ENCODE results near the gene ITPR3. TPM values are rescaled to one million over a fixed set of nuclear protein-coding genes. Genes with fewer than 3 reads are reported as not detected.

ITPR3 gene
- total and polyA plus RNA-seq, 2 of the 13 experiments (the other 11 are each of a cell fraction or from before 2014, with no cell fraction given), result 3.8 to 21.4 TPM

DNA sequence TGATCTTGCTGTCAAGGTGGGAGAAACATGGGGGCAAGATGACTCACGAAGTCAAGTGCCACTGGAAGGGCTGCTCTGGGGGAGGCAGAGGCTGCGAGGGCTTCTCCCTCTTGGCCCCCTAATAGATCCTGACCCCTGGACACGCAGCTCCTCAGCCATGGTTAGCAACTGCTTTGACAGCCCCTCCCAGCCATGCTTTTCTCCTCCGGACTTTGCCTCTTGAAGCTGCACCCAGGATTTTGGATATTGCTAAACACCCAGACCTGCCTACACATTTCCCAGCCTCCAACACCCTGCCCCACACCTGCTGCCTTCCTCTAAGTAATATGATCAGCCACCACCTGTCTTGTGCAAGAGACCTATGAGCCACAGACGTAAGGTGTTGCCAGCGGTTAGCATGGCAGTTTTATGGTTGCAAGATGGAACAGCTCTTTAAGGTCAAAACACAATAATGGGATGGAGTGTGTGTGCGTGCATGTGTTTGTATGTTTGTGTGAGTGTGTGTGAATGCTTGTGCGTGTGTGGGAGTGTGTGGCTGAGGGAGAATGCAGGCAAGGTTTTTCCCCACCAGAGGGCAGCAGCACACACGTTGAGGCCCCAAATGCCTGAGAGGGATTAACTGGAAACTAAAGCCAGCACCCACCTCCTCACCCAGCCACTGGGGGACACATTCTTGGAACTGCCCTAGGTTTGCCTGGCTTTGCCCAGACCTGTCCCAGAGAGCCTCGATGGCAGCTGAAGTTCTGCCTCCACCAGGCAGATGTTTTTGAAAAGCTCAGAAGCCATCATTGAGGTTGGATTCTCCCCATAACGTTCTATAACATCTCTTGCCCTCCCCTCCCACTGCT, 123.1 kb downstream of the ITPR3 start (continued):
- peak; percentile 97 for TF ChIP-seq SMC3 (IDR thresholded peaks at IDR 0.05; ENCODE audit: low read length)
- peak; percentile 89 for TF ChIP-seq RFX5 (IDR thresholded peaks at IDR 0.05; ENCODE audit: low read depth, low read length)
- TF ChIP-seq CHD4 (IDR thresholded peaks at IDR 0.05; ENCODE audit: borderline replicate concordance, low read length), result no peak
- no peak for TF ChIP-seq HCFC1 (IDR thresholded peaks at IDR 0.05; ENCODE audit: low read depth, low read length)
- TF ChIP-seq, protein P1, sequence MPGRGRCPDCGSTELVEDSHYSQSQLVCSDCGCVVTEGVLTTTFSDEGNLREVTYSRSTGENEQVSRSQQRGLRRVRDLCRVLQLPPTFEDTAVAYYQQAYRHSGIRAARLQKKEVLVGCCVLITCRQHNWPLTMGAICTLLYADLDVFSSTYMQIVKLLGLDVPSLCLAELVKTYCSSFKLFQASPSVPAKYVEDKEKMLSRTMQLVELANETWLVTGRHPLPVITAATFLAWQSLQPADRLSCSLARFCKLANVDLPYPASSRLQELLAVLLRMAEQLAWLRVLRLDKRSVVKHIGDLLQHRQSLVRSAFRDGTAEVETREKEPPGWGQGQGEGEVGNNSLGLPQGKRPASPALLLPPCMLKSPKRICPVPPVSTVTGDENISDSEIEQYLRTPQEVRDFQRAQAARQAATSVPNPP (CRISPR knock-in tag; IDR thresholded peaks at IDR 0.05), result no peak
- no peak for TF ChIP-seq ZBTB20 (CRISPR knock-in tag; IDR thresholded peaks at IDR 0.05; ENCODE audit: borderline replicate concordance, low read depth)
- TF ChIP-seq, protein P2, sequence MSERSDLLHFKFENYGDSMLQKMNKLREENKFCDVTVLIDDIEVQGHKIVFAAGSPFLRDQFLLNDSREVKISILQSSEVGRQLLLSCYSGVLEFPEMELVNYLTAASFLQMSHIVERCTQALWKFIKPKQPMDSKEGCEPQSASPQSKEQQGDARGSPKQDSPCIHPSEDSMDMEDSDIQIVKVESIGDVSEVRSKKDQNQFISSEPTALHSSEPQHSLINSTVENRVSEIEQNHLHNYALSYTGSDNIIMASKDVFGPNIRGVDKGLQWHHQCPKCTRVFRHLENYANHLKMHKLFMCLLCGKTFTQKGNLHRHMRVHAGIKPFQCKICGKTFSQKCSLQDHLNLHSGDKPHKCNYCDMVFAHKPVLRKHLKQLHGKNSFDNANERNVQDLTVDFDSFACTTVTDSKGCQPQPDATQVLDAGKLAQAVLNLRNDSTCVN (CRISPR knock-in tag; IDR thresholded peaks at IDR 0.05; ENCODE audit: borderline replicate concordance), result 0 out of 2 replicates have a peak, but pooled peaks have one; percentile 19
- TF ChIP-seq SMAD3 (CRISPR knock-in tag; IDR thresholded peaks at IDR 0.05), result peak; percentile 58; the same call in 1 of the 2 replicates
- TF ChIP-seq, protein P3, sequence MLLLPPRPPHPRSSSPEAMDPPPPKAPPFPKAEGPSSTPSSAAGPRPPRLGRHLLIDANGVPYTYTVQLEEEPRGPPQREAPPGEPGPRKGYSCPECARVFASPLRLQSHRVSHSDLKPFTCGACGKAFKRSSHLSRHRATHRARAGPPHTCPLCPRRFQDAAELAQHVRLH (CRISPR knock-in tag; IDR thresholded peaks at IDR 0.05; ENCODE audit: borderline replicate concordance, low read depth), result peak; percentile 43; the same call in 1 of the 2 replicates
- peak; percentile 35; the same call in 1 of the 2 replicates for TF ChIP-seq HOXA3 (CRISPR knock-in tag; IDR thresholded peaks at IDR 0.05)
- TF ChIP-seq, protein P4, sequence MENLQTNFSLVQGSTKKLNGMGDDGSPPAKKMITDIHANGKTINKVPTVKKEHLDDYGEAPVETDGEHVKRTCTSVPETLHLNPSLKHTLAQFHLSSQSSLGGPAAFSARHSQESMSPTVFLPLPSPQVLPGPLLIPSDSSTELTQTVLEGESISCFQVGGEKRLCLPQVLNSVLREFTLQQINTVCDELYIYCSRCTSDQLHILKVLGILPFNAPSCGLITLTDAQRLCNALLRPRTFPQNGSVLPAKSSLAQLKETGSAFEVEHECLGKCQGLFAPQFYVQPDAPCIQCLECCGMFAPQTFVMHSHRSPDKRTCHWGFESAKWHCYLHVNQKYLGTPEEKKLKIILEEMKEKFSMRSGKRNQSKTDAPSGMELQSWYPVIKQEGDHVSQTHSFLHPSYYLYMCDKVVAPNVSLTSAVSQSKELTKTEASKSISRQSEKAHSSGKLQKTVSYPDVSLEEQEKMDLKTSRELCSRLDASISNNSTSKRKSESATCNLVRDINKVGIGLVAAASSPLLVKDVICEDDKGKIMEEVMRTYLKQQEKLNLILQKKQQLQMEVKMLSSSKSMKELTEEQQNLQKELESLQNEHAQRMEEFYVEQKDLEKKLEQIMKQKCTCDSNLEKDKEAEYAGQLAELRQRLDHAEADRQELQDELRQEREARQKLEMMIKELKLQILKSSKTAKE (CRISPR knock-in tag; IDR thresholded peaks at IDR 0.05; ENCODE audit: borderline replicate concordance), result no peak
- TF ChIP-seq, protein P5, sequence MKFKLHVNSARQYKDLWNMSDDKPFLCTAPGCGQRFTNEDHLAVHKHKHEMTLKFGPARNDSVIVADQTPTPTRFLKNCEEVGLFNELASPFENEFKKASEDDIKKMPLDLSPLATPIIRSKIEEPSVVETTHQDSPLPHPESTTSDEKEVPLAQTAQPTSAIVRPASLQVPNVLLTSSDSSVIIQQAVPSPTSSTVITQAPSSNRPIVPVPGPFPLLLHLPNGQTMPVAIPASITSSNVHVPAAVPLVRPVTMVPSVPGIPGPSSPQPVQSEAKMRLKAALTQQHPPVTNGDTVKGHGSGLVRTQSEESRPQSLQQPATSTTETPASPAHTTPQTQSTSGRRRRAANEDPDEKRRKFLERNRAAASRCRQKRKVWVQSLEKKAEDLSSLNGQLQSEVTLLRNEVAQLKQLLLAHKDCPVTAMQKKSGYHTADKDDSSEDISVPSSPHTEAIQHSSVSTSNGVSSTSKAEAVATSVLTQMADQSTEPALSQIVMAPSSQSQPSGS (CRISPR knock-in tag; IDR thresholded peaks at IDR 0.05), result 0 out of 2 replicates have a peak, but pooled peaks have one; percentile 27
- TF ChIP-seq THAP11 (CRISPR knock-in tag; IDR thresholded peaks at IDR 0.05), result no peak
- no peak for TF ChIP-seq IKZF4 (CRISPR knock-in tag; IDR thresholded peaks at IDR 0.05; ENCODE audit: borderline replicate concordance, low read depth, not compliant biosample characterization)
- TF ChIP-seq NFE2L2 (IDR thresholded peaks at IDR 0.05; ENCODE audit: low read length), result no peak
- TF ChIP-seq ZNF709 (CRISPR knock-in tag; IDR thresholded peaks at IDR 0.05), result no peak
- TF ChIP-seq CCAR2 (optimal IDR thresholded peaks at IDR 0.05; ENCODE audit: low read depth, low read length), result no peak
- TF ChIP-seq ZNF773 (CRISPR knock-in tag; IDR thresholded peaks at IDR 0.05; ENCODE audit: borderline replicate concordance), result no peak
- TF ChIP-seq, protein P6, sequence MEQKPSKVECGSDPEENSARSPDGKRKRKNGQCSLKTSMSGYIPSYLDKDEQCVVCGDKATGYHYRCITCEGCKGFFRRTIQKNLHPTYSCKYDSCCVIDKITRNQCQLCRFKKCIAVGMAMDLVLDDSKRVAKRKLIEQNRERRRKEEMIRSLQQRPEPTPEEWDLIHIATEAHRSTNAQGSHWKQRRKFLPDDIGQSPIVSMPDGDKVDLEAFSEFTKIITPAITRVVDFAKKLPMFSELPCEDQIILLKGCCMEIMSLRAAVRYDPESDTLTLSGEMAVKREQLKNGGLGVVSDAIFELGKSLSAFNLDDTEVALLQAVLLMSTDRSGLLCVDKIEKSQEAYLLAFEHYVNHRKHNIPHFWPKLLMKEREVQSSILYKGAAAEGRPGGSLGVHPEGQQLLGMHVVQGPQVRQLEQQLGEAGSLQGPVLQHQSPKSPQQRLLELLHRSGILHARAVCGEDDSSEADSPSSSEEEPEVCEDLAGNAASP (CRISPR knock-in tag; IDR thresholded peaks at IDR 0.05; ENCODE audit: borderline replicate concordance), result peak; percentile 64; the same call in 1 of the 2 replicates
- TF ChIP-seq ZNF337 (CRISPR knock-in tag; IDR thresholded peaks at IDR 0.05; ENCODE audit: borderline replicate concordance, low read depth), result no peak
- no peak for TF ChIP-seq ZNF790 (CRISPR knock-in tag; IDR thresholded peaks at IDR 0.05; ENCODE audit: borderline replicate concordance)

All from HepG2 (cell line).